GM19043 (cell line): ENCODE data around the gene PLD2.

Experiments
- ATAC-seq: cut with Tn5 transposase; IDR thresholded peaks from one replicate; pipeline ENCODE4 v1.9.1; 2021; ENCODE audit warnings: low read depth; ENCODE audit not compliant: unreplicated experiment

The PLD2 gene

DNA sequence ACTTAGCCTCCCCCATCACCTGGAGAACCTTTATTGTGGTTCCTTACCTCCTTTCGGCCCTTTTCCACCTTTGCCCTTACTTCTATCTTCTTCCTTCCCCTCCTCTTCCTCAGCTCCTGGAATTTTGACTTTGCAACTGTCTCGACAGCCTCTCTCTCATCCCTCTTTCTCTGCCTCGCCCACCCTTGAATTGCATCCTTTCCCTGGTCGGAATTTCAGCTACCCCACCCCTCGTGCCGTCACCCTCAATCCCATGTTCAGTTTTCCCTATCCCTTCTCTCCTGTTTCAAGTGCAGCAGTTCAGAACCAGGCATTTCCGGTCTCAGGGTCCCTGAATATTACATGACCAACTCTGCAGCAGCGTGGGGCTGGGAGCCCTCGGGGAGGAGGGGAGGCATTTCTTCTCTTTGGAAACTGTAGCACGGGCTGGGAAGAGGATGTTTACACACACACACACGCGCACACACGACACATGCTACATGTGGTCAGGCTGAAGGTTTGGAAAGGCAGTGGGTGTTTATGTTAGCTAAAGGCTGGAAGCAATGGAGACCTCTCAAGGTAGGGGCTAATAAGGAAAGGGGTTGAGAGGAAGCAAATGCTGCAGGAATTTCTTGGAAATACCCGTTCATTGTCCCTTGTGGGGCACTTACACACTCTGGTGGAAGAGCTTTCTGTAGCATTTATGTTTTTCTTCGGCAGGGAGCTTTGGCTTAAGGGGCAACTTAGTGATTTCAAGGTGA lies 27.2 kb downstream of the PLD2 start:
- no peak for ATAC-seq

DNA sequence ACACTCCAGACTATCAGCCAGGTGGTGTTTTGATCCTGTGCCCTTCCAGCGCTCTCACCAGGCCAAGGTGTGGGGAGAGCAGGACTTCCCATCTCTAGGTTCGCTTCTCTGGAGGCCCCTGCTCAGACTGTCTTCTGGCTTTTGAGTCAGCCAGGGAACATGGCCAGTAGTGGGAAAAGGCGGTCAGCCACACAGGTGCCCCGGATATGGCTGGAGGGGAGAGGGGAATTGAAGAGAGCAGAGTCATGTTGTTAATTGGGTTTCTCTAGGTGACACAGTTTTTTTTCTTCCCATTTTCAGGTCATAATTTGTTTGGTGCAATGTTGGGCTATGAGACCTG lies 27.7 kb downstream of the PLD2 start:
- ATAC-seq, result no peak

DNA sequence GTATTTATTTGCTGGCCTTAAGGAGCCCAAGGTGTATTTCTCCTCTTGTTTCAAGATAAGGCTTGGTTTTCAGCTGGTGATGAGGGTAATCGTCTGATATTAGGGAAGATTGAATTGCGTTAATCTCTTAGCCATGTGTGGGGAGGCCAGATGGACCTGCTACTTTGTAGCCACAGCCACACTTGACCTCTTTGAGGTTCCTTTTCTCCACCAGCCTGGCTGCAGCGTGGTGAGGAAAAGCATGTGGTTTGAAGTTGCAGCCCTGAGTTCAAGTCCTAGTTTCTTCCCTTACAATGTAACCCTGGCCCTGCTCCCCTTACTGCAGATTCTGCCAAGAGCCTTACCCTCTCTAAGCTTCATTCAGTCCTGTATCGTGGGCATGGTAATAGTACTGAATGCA lies 29.3 kb downstream of the PLD2 start:
- no peak for ATAC-seq

DNA sequence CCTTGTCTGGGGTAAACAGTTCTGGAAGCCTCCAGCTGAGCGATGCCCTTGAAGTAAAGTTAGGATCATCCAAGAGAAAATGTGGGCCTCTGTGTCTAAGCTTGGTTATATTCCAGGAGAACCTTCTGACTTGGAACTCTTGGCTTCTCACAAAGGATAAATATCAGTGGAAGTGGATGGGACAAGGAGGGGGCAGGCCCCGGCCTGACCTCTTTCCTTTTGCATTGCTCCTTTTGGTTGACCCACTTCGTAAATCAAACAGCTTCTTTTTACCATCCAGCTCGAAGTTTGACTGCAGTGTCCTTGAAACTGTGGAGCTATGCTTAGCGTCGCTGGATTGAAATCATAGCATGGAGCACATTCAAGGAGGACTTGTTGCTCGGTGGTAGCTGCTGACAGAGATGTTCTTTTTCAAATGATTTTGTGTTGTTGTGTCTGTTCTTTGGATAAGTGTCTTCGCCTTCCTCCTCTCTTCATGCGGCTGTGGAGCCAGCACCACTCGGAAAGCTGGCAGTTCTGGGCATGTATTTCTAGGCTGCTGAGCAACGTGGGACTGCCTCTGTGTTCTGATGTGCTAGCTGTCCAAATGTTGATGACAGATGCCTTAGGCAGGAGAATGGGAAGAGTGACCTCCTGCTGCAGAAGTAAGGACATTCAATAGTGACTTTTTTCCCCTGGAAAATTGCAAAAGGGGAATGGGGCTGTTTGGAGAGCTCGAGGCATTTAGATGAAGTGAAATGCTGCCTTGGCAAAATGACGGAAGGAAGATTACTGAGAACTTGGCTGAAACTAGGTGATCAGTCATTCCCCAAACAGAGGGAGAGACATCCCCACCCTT lies 30.7 kb downstream of the PLD2 start:
- no peak for ATAC-seq

DNA sequence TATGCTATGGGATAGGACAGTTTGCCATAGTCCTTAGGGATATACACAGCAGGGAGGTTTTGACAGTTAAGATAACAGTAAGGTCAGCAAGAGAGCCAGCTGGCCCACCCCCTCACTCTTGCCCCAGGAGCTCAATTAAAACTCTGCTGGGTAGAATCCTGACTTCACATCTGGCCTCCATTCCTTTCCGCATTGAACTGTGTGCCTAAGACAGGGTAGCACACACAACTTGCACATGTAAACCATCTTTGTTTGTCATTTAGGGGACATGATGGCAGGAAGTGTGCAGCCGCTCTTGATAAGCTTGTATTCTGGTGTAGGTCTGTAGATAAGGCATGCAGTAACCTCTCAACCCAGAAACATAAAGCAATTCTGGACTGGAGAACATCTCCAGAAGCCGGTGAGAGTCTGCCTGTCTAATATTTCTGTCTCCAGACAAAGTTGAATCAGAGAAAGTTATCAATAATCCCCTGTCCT lies 31.4 kb downstream of the PLD2 start:
- no peak for ATAC-seq

DNA sequence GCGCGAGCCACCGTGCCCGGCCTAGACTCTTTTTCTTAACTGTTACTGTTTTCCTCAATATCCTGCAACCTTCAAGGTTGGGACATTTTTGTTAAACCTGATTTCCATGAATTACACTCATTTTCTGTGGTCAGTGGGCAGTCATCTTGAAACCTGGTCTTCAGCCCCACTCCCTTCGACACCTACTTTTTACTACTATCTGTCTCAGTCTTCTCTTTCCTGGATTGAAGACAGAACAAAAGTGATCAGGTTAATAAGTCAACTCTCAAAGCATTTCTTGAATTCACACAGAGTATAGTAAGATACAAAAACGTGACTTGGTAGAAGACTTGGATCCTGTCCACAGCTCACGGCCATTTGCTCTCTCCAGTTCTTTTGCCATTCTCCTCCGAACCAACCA lies 32.3 kb downstream of the PLD2 start:
- ATAC-seq, result no peak

DNA sequence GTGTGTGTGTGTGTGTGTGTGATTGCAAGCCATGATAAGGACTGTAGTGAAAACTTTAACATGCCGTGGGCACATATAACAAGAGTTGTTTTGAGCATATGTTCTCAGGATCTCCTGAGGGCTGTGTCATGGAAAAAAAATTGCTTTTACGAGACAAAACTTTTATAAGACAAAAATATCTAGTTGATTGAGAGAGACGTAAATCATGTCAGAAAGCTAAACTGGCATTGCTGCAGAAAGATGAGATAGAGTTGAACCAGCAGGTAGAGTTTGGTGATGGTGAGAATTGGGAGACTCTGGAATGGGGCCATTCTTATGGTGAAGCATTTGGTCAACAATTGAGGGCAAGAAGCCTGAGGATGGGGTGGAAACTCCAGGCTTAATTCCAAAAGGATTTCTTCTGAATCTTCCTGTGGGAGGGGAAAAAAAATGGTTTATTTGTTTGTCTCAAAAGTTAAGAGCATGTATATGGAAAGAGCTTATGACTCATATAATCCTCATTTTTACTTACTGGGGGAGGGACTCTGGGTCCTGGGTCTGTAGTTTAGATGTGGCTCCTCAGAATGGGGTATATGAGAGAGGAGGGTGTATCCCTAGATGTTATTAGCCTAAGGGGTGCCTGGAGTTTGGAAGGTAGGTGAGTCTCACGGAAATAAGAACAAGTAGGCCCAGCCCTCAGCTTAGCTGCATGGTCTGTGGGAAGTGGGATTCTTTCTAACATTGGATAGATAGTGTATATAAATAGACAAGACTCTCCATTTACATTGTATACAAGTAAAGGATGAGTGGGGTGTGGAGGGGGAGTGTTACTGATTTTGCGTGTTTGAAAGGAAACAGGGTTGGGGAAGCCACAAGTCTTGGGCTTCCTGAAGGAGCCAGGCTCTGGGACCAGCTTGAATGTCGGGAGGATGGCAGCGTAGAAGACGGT lies 33.3 kb downstream of the PLD2 start:
- no peak for ATAC-seq

DNA sequence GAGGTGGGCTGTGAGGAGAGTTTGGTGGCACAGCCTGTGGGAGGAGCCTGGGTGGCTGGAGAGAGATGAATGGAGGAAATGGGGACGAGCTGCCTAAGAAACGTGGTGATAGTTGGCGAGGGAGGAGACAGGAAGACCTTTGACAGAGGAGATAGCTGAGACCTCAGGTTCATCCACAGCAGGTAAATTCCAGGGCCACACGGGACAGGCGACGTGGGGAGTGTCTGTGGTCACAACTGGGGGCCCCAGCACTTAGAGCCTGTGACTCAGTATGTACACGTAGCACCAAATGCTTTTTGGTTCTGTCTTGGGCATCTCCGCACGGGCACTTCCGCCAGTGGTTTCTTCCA lies 33.9 kb downstream of the PLD2 start:
- ATAC-seq, result no peak

DNA sequence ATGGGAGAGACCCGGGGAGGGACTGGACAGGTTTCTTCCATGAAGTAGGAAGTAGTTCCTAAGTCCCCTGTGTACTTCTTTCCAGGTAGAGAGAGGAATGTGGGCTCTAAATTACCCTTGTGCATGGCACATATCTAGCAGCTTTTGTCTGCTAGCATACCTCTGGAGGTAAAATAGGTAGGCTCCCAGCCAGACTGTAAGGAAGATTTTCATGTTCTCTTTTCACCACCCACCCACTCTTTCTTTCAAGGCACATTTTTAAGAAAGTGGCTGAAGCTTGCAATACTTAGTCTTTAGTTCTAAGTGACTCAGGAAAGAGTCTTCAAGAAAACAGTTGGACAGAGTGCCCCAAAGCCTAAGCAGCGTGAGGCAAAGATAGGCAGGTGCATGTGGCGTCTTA lies 35.4 kb downstream of the PLD2 start:
- ATAC-seq, result no peak

DNA sequence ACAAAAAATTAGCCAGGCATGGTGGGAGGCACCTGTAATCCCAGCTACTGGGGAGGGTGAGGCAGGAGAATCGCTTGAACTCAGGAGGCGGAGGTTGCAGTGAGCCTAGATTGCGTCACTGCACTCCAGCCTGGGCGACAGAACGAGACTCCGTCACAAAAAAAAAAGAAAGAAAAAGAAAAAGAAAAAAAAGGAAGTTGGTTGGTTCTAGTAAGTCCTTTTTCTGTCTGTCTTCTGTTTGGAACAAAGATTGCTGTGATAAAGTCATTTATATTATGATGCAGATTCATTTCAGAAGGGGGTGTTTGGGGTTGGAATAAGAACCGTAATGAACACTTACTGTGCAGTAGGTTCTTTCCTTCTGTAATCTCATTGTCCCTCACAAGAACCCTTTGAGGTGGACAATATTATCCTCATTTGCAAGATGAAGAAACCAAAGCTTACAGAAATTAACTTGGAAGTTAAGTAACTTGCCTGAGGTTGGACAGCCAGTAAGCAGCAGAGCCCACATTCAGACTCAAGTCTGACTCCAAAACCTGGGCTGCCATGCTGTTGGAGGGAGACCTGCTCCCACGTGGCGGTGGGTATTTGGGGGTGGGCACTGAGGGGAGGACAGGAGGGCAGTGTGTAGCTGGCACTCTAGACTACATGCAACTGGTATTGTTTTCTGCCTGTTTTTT lies 36.5 kb downstream of the PLD2 start:
- ATAC-seq, result no peak

DNA sequence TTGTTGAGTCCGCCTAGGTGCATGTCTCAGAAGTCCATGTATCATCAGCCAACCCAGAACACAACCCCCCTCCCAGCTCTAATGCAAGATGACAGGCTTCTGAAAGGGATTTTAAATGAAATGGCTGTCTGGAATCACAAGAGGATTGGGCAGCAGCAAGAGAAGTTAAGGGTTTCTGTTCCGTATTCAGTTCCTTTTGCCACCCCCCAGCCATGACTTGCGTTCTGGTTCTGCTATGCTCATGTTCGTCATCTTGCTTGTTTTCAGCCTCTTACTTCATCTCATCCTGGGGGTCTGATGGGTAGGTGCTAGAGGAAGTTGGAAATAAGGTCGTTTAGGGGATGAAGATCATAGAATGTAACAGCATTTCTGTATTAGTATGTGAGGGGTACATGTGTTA lies 38.2 kb downstream of the PLD2 start:
- ATAC-seq, result no peak

DNA sequence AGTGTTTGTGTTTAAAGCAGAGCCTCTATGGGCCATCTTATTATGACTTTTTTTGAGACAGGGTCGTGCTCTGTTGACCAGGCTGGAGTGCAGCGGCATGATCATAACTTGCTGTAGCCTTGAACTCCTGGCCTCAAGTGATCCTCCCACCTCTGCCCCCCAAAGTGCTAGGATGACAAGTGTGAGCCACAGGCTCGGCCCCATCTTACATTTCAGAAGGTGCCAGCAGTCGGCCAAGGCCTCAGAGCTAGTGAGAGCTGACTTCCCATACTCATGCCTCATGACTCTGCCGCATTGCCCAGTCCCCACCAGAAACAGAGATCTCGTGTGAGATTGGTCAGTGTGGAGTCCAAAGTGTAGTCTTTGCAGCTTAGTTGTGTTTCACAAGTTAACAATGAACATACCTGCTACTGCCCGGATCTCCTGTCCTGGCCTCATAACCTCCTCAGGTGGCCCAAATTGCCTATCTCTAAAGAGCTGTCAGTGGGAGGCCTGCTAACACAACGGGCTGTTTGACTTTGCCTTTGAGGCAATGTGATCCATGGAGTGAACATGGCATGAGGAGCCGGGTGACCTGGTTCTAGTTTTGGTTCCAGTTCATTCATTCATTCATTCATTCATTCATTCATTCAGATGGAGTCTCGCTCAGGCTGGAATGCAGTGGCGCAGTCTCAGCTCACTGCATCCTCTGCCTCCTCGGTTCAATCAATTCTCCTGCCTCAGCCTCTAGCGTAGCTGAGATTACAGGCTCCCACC lies 39.9 kb downstream of the PLD2 start:
- no peak for ATAC-seq

DNA sequence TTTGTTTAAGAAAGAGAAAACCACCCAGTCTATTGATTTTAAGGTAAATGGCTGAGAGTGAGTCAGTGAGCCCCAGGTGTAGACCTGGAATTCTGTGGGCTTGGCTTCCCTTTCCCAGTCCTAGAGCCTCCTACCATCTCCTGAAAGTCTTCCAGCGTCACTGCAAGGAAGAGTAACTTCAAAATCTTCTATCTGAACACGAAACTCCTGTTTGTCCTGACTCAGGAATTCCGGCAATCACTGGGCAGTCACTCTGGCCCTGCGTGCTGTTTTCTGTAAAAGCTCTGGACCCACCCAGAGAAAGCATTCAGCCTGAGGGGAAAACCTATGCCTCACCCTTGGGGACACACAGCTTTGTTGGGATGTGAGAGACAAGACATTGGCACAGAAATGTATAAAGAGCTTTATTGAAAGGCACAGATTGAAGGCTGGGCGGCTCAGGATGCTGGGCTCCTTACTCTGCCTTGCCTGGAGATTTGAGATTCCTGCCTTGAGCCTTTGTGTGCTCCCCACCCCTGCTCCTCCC lies 42.1 kb downstream of the PLD2 start:
- no peak for ATAC-seq

DNA sequence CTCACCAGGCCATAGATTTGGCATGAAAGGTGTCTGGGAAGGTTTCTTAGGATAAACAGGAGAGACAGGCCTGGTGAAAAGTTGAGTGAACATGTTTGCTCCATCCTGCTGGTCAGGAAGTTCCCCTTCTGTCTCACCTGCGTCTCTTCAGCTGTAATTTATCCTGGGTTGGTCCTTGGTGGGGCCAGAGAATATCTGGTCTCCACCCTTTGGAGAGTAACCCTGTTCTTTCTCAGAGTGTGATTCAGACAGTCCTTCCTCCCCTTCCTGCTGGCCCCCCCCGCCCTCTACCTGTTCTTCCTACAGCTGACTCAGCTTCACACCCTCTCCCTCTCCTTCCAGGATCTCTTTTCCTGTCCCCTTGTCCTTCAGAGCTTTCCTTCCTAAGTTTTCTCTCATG lies 43.3 kb downstream of the PLD2 start:
- ATAC-seq, result no peak

DNA sequence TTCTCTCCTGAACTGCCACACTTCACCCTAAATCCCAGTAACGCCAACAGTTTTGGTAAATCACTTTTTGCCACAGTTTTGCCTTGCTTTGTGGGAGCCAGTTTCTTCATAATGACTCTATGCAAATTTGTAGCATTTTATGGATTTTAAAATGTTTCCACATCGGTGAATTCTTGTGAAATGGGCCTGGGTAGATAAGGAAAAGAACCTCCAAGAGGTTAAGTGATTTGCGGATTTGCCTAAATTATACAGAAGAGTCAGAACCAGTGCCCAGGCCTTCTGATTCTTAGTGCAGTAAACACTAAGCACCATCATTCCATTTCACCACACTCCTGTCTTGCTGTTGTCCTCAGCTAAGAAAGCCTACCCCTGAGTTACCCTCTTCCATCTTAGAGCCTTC lies 44.1 kb downstream of the PLD2 start:
- no peak for ATAC-seq

DNA sequence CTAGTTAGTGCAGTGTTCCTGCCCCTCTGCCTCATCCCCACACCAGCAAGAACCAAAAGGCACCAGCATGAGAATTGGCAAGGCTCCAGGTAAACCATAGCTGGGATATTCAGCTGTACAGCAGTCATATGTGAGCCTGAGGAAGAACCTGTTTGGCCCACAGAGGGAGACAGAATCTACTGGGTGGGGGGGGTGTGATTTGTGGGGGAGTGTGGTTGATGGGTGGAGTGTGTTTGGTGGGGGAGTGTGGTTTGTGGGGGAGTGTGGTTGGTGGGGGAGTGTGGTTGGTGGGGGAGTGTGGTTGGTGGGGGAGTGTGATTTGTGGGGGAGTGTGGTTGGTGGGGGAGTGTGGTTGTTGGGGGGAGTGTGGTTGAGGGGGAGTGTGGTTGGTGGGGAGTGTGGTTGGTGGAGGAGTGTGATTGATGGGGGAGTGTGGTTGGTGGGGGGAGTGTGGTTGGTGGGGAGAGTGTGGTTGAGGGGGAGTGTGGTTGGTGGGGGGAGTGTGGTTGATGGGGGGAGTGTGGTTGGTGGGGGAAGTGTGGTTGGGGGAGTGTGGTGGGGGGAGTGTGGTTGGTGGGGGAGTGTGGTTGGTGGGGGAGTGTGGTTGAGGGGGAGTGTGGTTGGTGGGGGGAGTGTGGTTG lies 45.7 kb downstream of the PLD2 start:
- no peak for ATAC-seq

DNA sequence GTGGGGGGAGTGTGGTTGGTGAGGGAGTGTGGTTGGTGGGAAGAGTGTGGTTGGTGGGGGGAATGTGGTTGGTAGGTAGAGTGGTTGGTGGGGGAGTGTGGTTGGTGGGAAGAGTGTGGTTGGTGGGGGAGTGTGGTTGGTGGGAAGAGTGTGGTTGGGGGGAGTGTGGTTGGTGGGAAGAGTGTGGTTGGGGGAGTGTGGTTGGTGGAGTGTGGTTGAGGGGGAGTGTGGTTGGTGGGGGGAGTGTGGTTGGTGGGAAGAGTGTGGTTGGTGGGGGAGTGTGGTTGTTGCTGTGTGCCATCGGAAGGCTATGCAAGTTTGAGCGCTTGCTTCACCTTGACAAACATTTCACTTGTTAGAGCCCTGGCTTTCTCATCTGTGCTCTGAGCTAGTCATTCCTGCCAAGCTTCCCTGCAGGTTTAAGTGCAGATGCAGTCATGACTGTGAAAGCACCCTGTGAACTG lies 46.3 kb downstream of the PLD2 start:
- no peak for ATAC-seq

DNA sequence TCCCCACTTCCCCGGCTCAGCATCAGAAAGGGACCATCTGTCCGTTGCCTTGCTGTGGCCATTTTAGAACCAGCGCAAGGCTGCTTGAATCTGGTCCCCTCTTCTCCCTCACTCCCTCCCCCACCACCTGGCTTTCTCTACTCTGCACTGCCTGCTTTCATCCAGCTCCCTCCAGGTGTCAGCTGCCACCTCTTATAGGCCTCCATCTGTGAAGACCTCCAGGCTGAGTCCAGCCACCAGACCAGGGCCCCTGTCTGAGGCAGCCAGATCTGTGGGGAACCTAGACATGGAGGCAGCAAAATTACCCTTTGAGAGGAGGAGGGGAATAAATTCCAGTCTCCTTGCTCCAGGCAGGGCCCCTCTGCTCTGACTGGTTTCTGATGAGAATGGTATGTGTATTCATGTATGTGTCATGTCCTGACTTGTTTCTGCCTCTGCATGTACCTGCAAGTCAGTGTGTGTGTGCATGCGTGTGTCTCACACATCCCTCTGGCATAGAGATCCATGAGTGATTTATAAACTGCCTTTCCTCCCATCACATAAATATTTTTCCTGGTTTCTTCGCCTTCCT lies 47.2 kb downstream of the PLD2 start:
- no peak for ATAC-seq
